NCI-H1092 treated with DMSO at 0.1 percent for 48 hours (cell line): ENCODE results near the gene ZIC4.

ENCODE experiments used
- DNase-seq: peaks from one replicate; lab custom pipeline; 2025; lab: John Stamatoyannopoulos, UW

Gene ZIC4

GRCh38 chr3:147351301-147351700 is 55.0 kb downstream of the ZIC4 start:
- DNase-seq: no peak

- DNase-seq: no peak
Observed at GRCh38 chr3:147348976-147349375, 57.4 kb downstream of the ZIC4 start.

GRCh38 chr3:147343926-147344325 is 62.4 kb downstream of the ZIC4 start:
- DNase-seq: no peak

GRCh38 chr3:147341727-147342126 is 64.6 kb downstream of the ZIC4 start:
- DNase-seq: no peak

DNA sequence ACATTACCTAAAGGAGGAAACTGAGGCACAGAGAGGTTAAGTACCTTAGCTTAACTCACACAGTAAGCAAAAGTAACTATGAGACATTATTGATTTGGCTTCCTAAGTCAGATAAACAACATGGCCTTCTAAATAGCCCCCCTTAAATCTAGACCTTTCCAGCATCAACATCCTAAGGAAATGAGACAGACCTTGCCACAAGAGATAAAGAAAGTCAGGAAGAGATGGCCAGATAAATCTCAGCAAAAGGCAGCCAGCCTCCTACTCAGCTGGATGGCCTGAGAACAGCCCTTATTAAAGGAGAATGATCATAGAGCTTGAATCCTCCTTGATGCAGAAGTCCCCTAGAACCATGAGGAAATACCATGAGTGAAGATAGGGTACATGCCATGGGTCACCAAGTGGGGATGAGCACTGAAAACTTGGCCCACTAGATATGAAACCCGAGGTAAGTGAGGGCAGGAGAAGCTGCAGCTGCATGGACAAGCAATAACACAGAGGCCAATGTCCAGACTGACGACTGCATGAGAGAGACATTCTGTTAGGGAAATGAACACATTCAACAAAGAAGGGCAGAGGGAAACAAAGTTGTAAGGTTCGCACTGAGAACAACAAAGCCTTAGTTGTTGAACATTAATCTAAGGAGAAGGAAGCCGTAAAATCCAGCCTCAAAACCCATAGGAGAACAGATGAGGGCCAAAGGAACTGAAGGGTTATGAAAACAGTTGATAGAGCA is 69.6 kb downstream of the ZIC4 start:
- no peak for DNase-seq
